ENCODE data around the gene PRAMEF25.
"Not testable (repeated sequence)": the region's sequence is repeated elsewhere in the genome, so short reads cannot be mapped to it uniquely, and the experiment has no call there.

Gene PRAMEF25

GRCh38 chr1:13070474-13070873, at the start of gene PRAMEF25:
PRAMEF25 (plus strand) TSS chr1:13070774; CDS start chr1:13073694, 2,920 bp downstream.
- FAIRE-seq; DNase-seq (ENCODE audit: insufficient read length, low spot score): not testable (repeated sequence)

DNA sequence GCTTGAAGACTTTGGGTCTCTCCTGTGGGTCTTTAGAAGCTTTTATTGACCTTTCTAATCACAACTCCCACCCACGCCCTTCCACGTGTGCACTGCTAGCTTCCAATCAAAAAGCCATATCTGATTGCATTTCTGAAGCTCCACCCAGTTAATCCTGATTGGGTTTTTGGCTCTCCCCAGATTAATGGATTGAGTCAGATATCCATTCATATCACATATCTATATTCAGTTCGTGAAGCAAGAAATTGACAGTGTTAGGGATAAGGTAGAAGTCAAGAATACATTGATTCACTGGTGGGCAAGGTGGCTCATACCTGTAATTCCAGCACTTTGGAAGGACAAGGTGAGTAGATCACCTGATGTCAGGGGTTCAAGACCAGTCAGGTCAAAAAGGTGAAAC, 14.1 kb upstream of the PRAMEF25 start, which contains the start of gene PRAMEF27:
TSS of gene PRAMEF27 (minus strand) at position 101 of the 400 bp plus-strand sequence. CDS start 2,916 bp downstream, outside the sequence.
- not testable (repeated sequence) for FAIRE-seq; DNase-seq (ENCODE audit: insufficient read length, low spot score)

- FAIRE-seq; DNase-seq (ENCODE audit: insufficient read length, low spot score): not testable (repeated sequence)
These were observed 46.2 kb downstream of the PRAMEF25 start, which contains the start of gene HNRNPCL2 for GRCh38 chr1:13116754-13117153. HNRNPCL2 (minus strand) TSS chr1:13116854; CDS start chr1:13116400, 454 bp downstream.
